ENCODE results near the gene BHLHE23.

BHLHE23 gene

GRCh38 chr20:63021356-63022321 is 14.9 kb upstream of the BHLHE23 start:
- in situ Hi-C loops (cut with HindIII; ENCODE audit: low pct_ligation_motif_present, low sequenced_read_pairs) = no loop called here
- H3K4me3 ChIP-seq (ENCODE audit: low read depth, low read length) = no peak overlapping the region
- H3K27ac ChIP-seq = no peak overlapping the region
- DNase-seq = no peak
- H3K36me3 ChIP-seq (replicated peaks) = no peaks in the 10 kb centered on the region
- peaks cover 52% of the 10 kb centered on the region for H3K27me3 ChIP-seq (replicated peaks)
- TF ChIP-seq CTCF (IDR thresholded peaks at IDR 0.05; ENCODE audit: low read depth, low read length, missing control alignments) = no peak

GRCh38 chr20:63020681-63021080 is 13.9 kb upstream of the BHLHE23 start:
- H3K27ac ChIP-seq = no peak overlapping the region
- DNase-seq = no peak
- no peaks in the 10 kb centered on the region for H3K36me3 ChIP-seq (replicated peaks)
- no peak for TF ChIP-seq CTCF (IDR thresholded peaks at IDR 0.05; ENCODE audit: low read depth, low read length, missing control alignments)
- peaks cover 48% of the 10 kb centered on the region for H3K27me3 ChIP-seq (replicated peaks)
- in situ Hi-C loops (cut with HindIII; ENCODE audit: low pct_ligation_motif_present, low sequenced_read_pairs) = no loop called here
- no peak overlapping the region for H3K4me3 ChIP-seq (ENCODE audit: low read depth, low read length)

GRCh38 chr20:63017826-63018411 is 11.2 kb upstream of the BHLHE23 start:
- H3K36me3 ChIP-seq (replicated peaks) = no peaks in the 10 kb centered on the region
- no peak for DNase-seq
- in situ Hi-C loops (cut with HindIII; ENCODE audit: low pct_ligation_motif_present, low sequenced_read_pairs) = no loop called here
- no peak for TF ChIP-seq CTCF (IDR thresholded peaks at IDR 0.05; ENCODE audit: low read depth, low read length, missing control alignments)
- no peak overlapping the region for H3K4me3 ChIP-seq (ENCODE audit: low read depth, low read length)
- H3K27ac ChIP-seq = no peak overlapping the region
- peaks cover 50% of the 10 kb centered on the region for H3K27me3 ChIP-seq (replicated peaks)

- peaks cover 48% of the 10 kb centered on the region for H3K27me3 ChIP-seq (replicated peaks)
- H3K36me3 ChIP-seq (replicated peaks) = no peaks in the 10 kb centered on the region
- DNase-seq = no peak
- in situ Hi-C loops (cut with HindIII; ENCODE audit: low pct_ligation_motif_present, low sequenced_read_pairs) = no loop called here
- H3K4me3 ChIP-seq (ENCODE audit: low read depth, low read length) = no peak overlapping the region
- no peak for TF ChIP-seq CTCF (IDR thresholded peaks at IDR 0.05; ENCODE audit: low read depth, low read length, missing control alignments)
- H3K27ac ChIP-seq = no peak overlapping the region
Observed at GRCh38 chr20:63017076-63017825, 10.5 kb upstream of the BHLHE23 start.

GRCh38 chr20:63016514-63017075 is 9.8 kb upstream of the BHLHE23 start:
- no peak for TF ChIP-seq CTCF (IDR thresholded peaks at IDR 0.05; ENCODE audit: low read depth, low read length, missing control alignments)
- no peak overlapping the region for H3K27ac ChIP-seq
- peaks cover 49% of the 10 kb centered on the region for H3K27me3 ChIP-seq (replicated peaks)
- in situ Hi-C loops (cut with HindIII; ENCODE audit: low pct_ligation_motif_present, low sequenced_read_pairs) = no loop called here
- H3K36me3 ChIP-seq (replicated peaks) = no peaks in the 10 kb centered on the region
- H3K4me3 ChIP-seq (ENCODE audit: low read depth, low read length) = no peak overlapping the region
- no peak for DNase-seq
